HG03521 (cell line): ENCODE data around the gene EP300.
A peak's percentile ranks its signal among the peaks of the same experiment; 100 is the strongest.

Experiments used
- ATAC-seq: cut with Tn5 transposase; IDR thresholded peaks from one replicate; pipeline ENCODE4 v1.9.1; 2021; ENCODE audit warnings: mild to moderate bottlenecking, moderate library complexity; ENCODE audit not compliant: unreplicated experiment

Gene EP300

GRCh38 chr22:41204066-41204465, 111.7 kb downstream of the EP300 start:
- ATAC-seq, result no peak

DNA sequence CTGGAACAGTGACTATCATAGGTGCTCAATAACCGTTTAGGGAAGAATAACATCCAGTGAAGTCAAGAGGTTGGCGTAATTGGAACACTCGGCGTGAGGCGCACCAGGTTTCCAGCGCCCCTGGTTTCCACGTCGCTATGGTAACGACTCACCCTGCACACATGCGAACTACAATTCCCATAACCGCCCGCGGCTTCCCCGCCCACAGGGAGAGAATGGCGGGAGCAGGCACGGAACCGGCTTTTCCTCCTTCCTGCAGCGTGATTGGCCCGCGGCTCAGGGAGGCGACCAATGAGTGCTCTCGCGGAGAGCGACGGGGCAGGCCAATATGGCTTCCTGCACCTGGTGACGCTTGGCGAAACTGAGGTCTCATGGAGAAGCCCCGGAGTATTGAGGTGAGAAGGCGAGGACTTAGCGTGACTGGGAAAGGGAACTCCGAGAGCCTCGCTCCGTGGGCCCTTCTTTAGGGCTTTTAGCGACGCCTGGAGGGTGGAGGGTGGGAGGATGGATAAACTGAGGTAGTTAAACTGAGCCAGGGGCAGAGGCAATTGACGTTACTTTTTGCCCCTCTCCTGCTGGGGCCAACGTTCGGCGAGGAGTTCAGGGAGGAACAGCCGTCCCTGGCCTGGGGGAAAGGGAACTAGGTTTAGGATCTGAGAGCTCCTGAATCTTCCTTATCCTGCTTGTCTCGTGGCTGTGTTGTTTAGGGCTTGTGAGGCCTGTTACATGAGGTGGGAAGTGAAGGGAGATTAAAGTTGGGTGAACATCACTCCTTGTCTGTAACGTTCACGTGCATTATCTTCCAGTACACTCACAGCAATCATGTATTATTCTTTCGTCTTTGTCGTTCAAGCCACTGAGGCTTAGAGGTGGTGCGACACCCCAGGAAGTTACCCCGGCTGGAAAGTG, 112.9 kb downstream of the EP300 start, which contains the start of gene L3MBTL2:
Gene L3MBTL2, plus strand, starts transcription at position 321 of the 909 bp plus-strand sequence. Its CDS starts 51 bp downstream, at position 372.
- ATAC-seq, result peak; percentile 94

DNA sequence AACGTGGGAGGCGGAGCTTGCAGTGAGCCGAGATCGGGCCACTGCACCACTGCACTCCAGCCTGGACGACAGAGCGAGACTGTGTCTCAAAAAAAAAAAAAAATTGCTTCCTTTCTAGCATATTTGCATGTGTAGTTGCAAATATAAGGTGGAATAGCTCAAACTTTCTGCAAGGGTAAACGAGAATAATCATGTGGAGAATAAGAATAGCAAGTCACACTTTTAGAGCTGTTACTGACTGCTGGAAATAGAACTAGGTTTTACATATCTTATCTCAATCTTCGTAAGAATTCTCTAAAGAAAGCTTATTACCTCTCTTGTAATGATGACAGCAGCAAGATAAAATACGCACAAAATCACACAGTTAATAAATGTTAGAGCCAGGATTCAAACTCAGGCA, 114.3 kb downstream of the EP300 start:
- ATAC-seq, result no peak

DNA sequence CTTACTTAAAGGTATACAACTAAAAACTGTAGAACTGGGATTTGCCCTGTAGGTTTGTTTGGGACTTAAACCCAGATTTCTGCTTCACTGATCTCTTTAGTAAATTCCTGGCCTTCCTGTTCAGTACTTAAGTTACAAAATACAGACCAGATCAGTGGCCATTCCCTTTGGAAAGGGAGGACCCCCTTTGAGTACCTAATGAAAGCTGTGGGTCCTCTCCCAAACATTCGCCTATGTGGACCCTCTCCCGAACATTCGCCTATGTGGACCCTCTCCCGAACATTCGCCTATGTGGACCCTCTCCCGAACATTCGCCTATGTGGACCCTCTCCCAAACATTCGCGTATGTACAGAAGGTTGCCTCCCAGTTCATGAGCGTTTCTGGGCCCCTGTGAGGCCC, 123.0 kb downstream of the EP300 start:
- no peak for ATAC-seq

DNA sequence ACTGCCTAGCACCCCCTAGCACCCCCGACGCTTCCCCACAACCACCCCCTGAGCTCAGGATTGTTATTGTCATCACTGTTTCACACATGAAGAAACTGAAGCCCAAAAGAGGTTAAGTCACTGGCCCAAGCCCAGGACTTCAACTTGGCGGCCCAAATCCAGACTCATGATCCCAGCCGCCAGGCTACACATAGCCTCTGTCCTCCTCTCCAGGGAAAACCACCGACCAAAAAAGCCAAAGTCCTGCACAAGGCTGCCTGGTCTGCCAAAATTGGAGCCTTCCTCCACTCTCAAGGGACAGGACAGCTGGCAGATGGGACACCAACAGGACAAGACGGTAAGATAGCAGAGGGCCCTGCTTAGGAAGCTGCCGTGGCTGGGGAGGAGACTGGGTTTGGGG, 123.5 kb downstream of the EP300 start:
- ATAC-seq, result no peak

GRCh38 chr22:41216984-41217383, 124.6 kb downstream of the EP300 start:
- ATAC-seq, result no peak

- ATAC-seq, result no peak
Measured at GRCh38 chr22:41217553-41218157, 125.3 kb downstream of the EP300 start.

DNA sequence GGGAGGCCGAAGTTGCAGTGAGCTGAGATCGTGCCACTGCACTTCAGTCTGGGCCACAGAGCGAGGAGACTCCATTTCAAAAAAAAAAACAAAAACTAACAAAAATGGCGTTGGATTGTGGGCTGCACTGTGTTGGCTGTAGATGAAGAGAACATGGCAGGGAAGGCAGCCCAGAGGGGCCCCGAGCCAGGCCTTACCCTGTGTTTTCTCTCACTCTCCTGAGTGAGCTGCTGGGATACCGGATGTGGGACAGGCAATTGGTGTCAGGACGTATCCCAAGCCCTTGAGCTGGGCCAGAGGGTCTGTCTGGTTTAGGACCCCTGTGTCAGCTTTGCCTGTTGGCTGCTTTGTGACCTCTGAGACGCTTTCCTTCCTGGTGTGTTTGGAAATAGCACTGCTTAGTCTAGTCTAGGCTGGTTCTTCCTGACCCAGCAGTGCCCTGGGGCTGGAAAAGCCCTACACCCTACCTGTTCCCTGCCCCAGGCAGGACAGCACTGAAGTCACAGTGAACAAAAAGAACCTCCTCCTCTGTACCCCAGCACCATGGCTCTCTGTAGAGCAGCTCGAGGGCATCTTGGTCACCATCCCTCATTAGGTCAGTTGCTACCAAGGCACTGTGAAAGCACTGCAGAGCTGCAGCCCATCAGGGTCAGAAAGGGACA, 130.6 kb downstream of the EP300 start:
- ATAC-seq, result no peak

DNA sequence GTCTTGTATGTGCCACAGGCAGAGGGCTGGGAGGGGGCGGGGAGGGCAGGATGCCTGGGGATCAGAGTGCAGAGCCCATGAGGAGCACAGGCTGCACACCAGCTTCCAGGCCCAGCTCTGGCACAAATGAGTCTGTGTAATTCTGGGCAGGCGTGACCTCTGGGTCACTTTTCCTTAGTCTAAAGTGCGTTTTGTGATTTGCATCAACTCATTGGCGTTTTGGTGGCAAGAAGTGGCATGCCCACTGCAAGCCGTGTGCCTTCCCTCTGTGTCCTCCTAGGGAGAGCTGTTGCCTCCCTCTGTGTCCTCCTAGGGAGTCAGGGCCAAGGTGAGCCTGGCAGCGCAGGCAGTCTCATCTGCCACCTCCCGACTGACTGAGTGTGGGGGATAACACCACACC, 131.1 kb downstream of the EP300 start:
- ATAC-seq, result no peak

DNA sequence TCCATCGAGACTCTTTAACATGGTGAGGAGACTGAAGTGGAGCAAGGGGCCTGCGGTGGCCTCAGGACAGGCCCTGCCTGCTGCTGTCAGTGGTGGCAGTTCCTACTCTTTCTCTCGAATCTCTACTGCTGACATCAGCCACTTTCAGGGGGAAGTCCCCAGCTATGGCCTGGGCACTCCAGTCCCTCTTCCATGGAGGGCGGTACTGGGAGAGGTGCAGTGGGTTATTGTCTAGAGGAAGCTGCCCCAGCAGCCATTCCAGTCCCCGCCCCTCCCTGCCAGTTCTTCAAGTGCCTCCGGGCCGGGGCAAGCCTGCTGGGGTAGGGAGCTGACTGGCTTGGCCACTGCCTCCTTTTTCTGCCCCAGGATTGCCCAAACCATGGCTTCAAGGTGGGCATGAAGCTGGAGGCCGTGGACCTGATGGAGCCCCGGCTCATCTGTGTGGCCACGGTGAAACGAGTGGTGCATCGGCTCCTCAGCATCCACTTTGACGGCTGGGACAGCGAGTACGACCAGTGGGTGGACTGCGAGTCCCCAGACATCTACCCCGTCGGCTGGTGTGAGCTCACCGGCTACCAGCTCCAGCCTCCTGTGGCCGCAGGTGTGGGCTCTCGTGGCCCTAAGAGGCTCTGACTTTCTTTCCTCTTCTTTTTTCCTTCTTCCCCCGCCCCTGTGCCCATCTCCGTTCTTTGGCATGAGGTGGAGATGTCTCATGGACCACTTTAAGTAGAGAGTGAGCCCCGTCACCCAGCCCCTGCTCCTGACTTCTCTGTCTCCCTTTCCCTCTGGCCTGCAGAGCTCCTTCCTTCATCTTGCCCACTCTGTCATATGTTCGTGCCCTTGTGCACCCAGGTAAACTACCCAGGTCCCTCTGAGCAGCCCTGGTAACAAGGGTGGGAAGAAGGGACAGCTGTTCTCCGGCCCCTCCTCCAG, 134.6 kb downstream of the EP300 start:
- no peak for ATAC-seq

DNA sequence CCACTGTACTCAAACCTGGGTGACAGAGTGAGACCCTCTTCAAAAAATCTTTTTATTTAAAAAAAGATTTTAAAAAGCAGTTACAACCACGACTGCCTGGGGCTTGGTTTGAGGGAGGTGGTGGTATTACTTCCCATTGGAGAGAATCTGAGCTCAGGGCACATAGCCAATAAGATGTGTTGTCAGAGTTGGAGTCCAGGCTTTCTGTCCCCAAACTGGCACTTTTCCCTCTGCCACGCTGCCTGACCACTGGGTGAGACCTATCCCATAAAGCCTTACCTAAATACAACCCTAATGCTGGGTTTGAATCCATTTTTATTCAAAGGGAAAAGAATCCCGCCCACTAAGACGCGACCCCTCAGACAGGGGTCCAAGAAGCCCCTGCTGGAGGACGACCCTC, 136.8 kb downstream of the EP300 start:
- no peak for ATAC-seq
